Activated naive CD8-positive, alpha-beta T cell (primary cell): ENCODE measurements around the gene MBOAT7.
"Not testable (repeated sequence)": the region's sequence is repeated elsewhere in the genome, so short reads cannot be mapped to it uniquely, and the experiment has no call there.

Experiments
- H3K27ac Mint-ChIP-seq: one replicate; pipeline ENCODE4 v1.8.0; 2021; ENCODE audit warnings: mixed read lengths
- H3K27me3 Mint-ChIP-seq: one replicate; pipeline ENCODE4 v1.8.0; 2021; ENCODE audit warnings: mixed read lengths
- H3K36me3 Mint-ChIP-seq: one replicate; pipeline ENCODE4 v1.8.0; 2021; ENCODE audit warnings: mixed read lengths
- H3K4me1 Mint-ChIP-seq: one replicate; pipeline ENCODE4 v1.8.0; 2021; ENCODE audit warnings: low read depth, mixed read lengths
- H3K4me3 Mint-ChIP-seq: one replicate; pipeline ENCODE4 v1.8.0; 2021; ENCODE audit warnings: mild to moderate bottlenecking, mixed read lengths
- H3K9me3 Mint-ChIP-seq: one replicate; pipeline ENCODE4 v1.8.0; 2021; ENCODE audit warnings: low read depth, mixed read lengths

MBOAT7 gene

DNA sequence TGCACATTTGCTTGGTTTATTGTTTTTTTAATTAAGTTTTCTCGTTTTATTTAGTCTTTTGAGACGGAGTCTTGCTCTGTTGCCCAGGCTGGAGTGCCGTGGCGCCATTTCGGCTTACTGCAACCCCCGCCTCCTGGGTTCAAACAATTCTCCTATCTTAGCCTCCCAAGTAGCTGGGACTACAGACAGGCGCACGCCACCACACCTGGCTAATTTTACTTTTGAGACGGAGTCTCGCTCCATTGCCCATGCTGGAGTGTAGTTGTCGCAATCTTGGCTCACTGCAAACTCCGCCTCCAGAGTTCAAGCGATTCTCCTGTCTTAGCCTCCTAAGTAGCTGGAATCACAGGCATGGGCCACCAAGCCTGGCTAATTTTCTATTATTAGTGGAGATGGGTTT is 12.6 kb upstream of the MBOAT7 start:
- Mint-ChIP-seq H3K27ac (peak overlapping the region; percentile 99), H3K27me3 (no peaks in the 10 kb centered on the region), H3K4me1 (peaks cover 52% of the 10 kb centered on the region), H3K36me3 (peaks cover 25% of the 10 kb centered on the region), H3K9me3 (no peaks in the 10 kb centered on the region), H3K4me3 (peak overlapping the region; percentile 96)

- peak overlapping the region; percentile 99 for H3K27ac Mint-ChIP-seq
- no peaks in the 10 kb centered on the region for H3K9me3 Mint-ChIP-seq
- peaks cover 45% of the 10 kb centered on the region for H3K4me1 Mint-ChIP-seq
- no peaks in the 10 kb centered on the region for H3K27me3 Mint-ChIP-seq
- peak overlapping the region; percentile 96 for H3K4me3 Mint-ChIP-seq
- H3K36me3 Mint-ChIP-seq: peaks cover 25% of the 10 kb centered on the region
These were observed 11.9 kb upstream of the MBOAT7 start for GRCh38 chr19:54201172-54201701.

GRCh38 chr19:54199401-54199800 is 10.0 kb upstream of the MBOAT7 start:
- Mint-ChIP-seq H3K4me1 (peaks cover 30% of the 10 kb centered on the region), H3K4me3 (peak overlapping the region; percentile 77), H3K9me3 (no peaks in the 10 kb centered on the region), H3K27me3 (no peaks in the 10 kb centered on the region), H3K27ac (peak overlapping the region; percentile 72), H3K36me3 (peaks cover 21% of the 10 kb centered on the region)

DNA sequence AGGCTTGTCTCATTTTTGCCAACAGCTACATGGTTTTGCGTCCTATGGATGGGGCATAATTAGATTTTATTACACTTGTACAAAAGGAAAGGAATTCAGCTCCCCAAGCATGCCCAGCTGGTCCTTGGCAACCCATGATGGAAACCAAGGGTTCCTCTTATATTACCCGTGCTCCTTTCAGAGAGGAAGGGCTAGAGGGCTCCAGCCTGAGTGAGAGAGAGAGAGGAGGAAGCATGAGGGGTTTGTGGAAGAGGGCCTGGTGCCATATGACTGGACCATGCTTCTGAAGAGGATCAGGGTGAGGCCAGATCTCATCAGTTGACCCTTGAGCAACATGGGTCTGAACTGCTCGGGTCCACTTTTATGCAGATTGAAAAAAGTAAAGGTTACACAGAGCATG is 7.7 kb upstream of the MBOAT7 start:
- H3K9me3 Mint-ChIP-seq: no peaks in the 10 kb centered on the region
- H3K4me3 Mint-ChIP-seq: no peak overlapping the region
- H3K4me1 Mint-ChIP-seq: peaks cover 23% of the 10 kb centered on the region
- no peak overlapping the region for H3K27ac Mint-ChIP-seq
- H3K36me3 Mint-ChIP-seq: peaks cover 11% of the 10 kb centered on the region
- H3K27me3 Mint-ChIP-seq: no peaks in the 10 kb centered on the region

GRCh38 chr19:54196536-54196935 is 7.2 kb upstream of the MBOAT7 start:
- Mint-ChIP-seq H3K27ac (no peak overlapping the region), H3K27me3 (no peaks in the 10 kb centered on the region), H3K9me3 (no peaks in the 10 kb centered on the region), H3K4me1 (peaks cover 27% of the 10 kb centered on the region), H3K36me3 (peaks cover 8% of the 10 kb centered on the region), H3K4me3 (no peak overlapping the region)

DNA sequence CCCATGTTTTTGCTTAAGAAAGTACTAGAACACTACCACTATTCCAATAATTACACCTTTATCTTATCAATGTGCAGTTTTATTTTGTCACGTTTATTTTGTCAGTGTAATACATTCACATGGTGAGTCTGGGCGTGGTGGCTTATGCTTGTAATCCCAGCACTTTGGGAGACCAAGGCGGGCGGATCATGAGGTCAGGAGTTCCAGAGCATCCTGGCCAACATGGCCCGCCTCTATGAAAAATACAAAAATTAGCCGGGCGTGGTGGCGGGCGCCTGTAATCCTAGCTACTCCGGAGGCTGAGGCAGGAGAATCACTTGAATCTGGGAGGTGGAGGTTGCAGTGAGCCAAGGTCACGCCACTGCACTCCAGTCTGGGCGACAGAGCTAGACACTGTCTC is 5.1 kb upstream of the MBOAT7 start:
- not testable (repeated sequence) for H3K27me3 Mint-ChIP-seq, H3K27ac Mint-ChIP-seq, H3K4me3 Mint-ChIP-seq, H3K9me3 Mint-ChIP-seq, H3K36me3 Mint-ChIP-seq
- H3K4me1 Mint-ChIP-seq: peaks cover 28% of the 10 kb centered on the region

DNA sequence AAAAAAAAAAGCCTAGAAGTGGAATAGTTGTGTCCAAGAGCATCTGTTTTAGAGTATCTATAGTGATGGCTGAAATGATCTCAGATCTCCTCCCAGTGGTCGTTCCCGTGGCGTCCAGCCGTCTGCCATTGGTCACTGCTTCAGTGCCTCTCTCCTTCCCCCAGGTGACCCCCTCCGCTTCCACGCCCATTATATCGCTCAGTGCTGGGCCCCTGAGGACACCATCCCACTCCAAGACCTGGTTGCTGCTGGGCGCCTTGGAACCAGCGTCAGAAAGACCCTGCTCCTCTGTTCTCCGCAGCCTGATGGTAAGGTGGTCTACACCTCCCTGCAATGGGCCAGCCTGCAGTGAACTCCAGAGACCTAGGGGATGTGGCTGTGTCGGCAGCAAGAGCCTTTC is 3.6 kb upstream of the MBOAT7 start:
- Mint-ChIP-seq H3K27ac (peak overlapping the region; percentile 72), H3K36me3 (no peaks in the 10 kb centered on the region)

DNA sequence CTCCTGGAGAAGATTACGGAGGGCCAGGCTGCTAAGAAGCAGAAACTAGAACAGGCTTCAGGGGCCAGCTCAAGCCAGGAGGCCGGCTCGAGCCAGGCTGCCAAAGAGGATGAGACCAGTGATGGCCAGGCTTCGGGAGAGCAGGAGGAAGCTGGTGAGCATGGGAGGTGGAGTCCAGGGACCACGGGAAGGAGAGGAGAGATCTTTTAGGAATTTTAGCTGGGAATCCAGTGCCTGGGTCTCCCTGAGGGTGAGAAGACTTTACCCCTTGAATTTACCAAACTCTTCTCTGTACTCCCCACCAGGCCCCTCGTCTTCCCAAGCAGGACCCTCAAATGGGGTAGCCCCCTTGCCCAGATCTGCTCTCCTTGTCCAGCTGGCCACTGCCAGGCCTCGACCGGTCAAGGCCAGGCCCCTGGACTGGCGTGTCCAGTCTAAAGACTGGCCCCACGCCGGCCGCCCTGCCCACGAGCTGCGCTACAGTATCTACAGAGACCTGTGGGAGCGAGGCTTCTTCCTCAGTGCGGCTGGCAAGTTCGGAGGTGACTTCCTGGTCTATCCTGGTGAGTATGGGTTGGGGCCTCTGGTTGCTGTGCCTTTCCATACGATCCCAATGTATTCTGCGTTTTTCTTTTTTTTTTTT is 2.6 kb upstream of the MBOAT7 start:
- H3K4me3 Mint-ChIP-seq: peak overlapping the region; percentile 89
- peaks cover 36% of the 10 kb centered on the region for H3K4me1 Mint-ChIP-seq
- H3K9me3 Mint-ChIP-seq: no peaks in the 10 kb centered on the region
- H3K27me3 Mint-ChIP-seq: no peaks in the 10 kb centered on the region
- no peaks in the 10 kb centered on the region for H3K36me3 Mint-ChIP-seq
- H3K27ac Mint-ChIP-seq: peak overlapping the region; percentile 83

More for the DNA sequence above, 3.6 kb upstream of the MBOAT7 start:
- Mint-ChIP-seq H3K9me3 (no peaks in the 10 kb centered on the region), H3K4me1 (peaks cover 26% of the 10 kb centered on the region), H3K4me3 (peak overlapping the region; percentile 52), H3K27me3 (no peaks in the 10 kb centered on the region)

- no peaks in the 10 kb centered on the region for H3K9me3 Mint-ChIP-seq
- H3K36me3 Mint-ChIP-seq: no peaks in the 10 kb centered on the region
- peaks cover 37% of the 10 kb centered on the region for H3K4me1 Mint-ChIP-seq
- H3K27me3 Mint-ChIP-seq: no peaks in the 10 kb centered on the region
- peak within 1 kb of the TSS; percentile 100 for H3K27ac Mint-ChIP-seq
- H3K4me3 Mint-ChIP-seq: peak within 1 kb of the TSS; percentile 93
These were observed 1.8 kb upstream of the MBOAT7 start, which contains the start of gene TSEN34 for GRCh38 chr19:54191011-54191810. Gene TSEN34 (plus strand): TSS chr19:54191308. CDS start chr19:54191365, 57 bp downstream.

DNA sequence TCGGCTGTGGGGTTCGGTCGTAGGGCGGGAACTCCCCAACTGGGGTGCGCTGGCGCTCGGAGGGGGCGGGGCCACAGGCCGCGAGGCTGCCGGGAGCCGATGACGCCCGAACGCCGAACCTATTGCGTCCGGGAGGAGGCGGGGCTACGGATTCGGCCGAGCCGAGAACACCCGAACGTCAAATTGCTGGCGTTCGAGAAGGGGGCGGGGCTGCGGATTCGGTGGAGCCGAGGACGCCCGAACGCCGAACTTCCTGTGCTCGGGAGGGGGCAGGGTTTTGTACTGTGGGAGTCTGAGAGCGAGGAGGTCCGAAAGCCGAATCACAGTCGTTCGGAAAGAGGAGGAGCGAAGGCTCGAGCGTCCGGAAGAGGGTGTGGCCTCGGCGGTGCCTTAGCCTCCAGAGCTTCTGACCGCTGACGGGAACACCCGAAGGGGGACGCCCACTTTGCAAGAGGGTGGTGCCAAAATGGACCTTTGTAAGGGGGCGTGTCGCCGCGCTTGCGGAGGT is 1.2 kb upstream of the MBOAT7 start:
- Mint-ChIP-seq H3K27ac (peak overlapping the region; percentile 100), H3K4me3 (peak overlapping the region; percentile 93), H3K36me3 (no peaks in the 10 kb centered on the region), H3K27me3 (no peaks in the 10 kb centered on the region), H3K9me3 (no peaks in the 10 kb centered on the region), H3K4me1 (peaks cover 37% of the 10 kb centered on the region)

DNA sequence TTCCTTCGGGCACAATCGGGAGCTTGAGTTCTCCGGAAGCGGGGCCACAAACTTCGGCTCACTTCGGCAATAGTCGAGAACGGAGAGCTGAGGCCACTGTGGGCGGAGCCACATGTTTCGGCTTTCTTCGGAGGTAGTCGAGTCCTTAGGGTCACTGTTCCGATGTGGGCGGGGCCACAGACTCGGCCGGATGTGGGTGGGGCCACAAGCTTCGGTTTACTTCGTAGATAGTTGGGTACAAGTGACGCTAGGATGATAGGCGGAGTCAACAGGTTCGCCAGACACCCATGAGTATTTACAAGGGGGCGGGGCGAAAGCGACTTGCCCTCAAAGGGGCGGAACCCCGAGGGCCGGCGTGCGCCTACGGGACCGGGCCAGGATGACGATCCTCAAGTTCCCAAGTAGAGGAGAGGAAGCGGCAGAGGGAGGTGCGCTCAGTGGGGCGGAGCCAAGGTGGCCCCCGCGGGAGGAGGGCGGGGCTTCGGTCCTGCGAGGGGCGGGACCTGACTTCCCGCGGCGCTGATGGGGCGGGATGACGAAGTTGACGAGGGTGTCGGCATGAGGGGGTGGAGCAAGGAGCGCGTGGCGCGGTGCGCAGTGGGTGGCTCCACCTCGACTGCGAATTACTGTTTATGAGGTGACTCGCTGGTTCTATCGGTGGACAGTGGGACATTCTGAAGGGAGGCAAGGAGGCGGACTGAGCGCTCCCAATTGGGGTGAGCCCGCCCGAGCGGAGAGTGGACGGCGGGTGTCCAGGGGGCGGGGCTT is 539 bp upstream of the MBOAT7 start:
- H3K27me3 Mint-ChIP-seq: no peaks in the 10 kb centered on the region
- H3K36me3 Mint-ChIP-seq: no peaks in the 10 kb centered on the region
- H3K9me3 Mint-ChIP-seq: no peaks in the 10 kb centered on the region
- peak overlapping the region; percentile 93 for H3K4me3 Mint-ChIP-seq
- peak overlapping the region; percentile 100 for H3K27ac Mint-ChIP-seq
- H3K4me1 Mint-ChIP-seq: peaks cover 34% of the 10 kb centered on the region

GRCh38 chr19:54188215-54188871 is 1.0 kb downstream of the MBOAT7 start:
- H3K27ac Mint-ChIP-seq: peak overlapping the region; percentile 72
- H3K4me1 Mint-ChIP-seq: peaks cover 32% of the 10 kb centered on the region
- H3K4me3 Mint-ChIP-seq: peak overlapping the region; percentile 89
- H3K36me3 Mint-ChIP-seq: peaks cover 2% of the 10 kb centered on the region
- no peaks in the 10 kb centered on the region for H3K9me3 Mint-ChIP-seq
- no peaks in the 10 kb centered on the region for H3K27me3 Mint-ChIP-seq

DNA sequence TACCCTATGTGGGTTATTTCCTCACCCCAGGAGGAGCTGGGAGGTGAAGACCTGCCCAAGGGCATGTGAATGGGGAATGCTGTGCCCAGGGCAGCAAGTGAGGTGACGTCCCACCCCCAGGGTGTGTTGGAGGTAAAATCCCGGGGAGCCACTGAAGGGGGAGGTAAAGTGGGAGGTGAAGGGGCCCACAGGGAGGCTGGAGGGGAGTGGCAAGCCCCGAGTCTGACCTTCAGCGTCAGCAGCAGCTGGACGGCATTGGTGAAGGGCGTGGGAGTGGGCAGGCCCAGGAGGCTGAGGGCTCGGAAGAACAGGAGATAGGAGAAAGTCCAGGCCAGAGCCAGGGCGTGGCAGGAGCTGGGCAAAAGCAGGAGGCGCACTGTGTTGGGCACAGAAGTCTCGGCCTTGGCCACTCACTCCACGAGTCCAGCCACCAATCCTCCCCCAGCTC is 2.4 kb downstream of the MBOAT7 start:
- Mint-ChIP-seq H3K4me1 (peaks cover 20% of the 10 kb centered on the region), H3K36me3 (peaks cover 2% of the 10 kb centered on the region), H3K27me3 (no peaks in the 10 kb centered on the region), H3K27ac (peak overlapping the region; percentile 76), H3K9me3 (no peaks in the 10 kb centered on the region), H3K4me3 (peak overlapping the region; percentile 89)

GRCh38 chr19:54186351-54186750 is 3.0 kb downstream of the MBOAT7 start:
- Mint-ChIP-seq H3K27ac (no peak overlapping the region), H3K27me3 (no peaks in the 10 kb centered on the region), H3K9me3 (no peaks in the 10 kb centered on the region), H3K36me3 (peaks cover 2% of the 10 kb centered on the region), H3K4me3 (peak overlapping the region; percentile 23), H3K4me1 (peaks cover 15% of the 10 kb centered on the region)
